Activated CD8-positive, alpha-beta memory T cell treated with anti-CD3 and anti-CD28 coated beads for 36 hours (primary cell): ENCODE measurements around the gene RAD51B. TPM values are rescaled to one million over a fixed set of nuclear protein-coding genes. Genes with fewer than 3 reads are reported as not detected.

ENCODE experiments used
- CTCF ChIA-PET: fragments of 350-600 bp; sonication (Branson Sonifier 250); formaldehyde crosslinking; loops from one replicate; lab custom pipeline; 2021; ENCODE audit warnings: antibody characterized with exemption; lab: Charles Lee
- POLR2A ChIA-PET: fragments of 350-600 bp; sonication (Branson Sonifier 250); formaldehyde crosslinking; loops from one replicate; lab custom pipeline; 2021; ENCODE audit warnings: antibody characterized with exemption; lab: Charles Lee
- total RNA-seq, 2 experiments: library from RNA; stranded (reverse); gene quantifications; one replicate each; pipeline ENCODE4 v1.2.3, GENCODE V29; 2021

RAD51B gene
- total RNA-seq, 2 experiments from 2014 or later = 25.0 to 26.0 TPM

DNA sequence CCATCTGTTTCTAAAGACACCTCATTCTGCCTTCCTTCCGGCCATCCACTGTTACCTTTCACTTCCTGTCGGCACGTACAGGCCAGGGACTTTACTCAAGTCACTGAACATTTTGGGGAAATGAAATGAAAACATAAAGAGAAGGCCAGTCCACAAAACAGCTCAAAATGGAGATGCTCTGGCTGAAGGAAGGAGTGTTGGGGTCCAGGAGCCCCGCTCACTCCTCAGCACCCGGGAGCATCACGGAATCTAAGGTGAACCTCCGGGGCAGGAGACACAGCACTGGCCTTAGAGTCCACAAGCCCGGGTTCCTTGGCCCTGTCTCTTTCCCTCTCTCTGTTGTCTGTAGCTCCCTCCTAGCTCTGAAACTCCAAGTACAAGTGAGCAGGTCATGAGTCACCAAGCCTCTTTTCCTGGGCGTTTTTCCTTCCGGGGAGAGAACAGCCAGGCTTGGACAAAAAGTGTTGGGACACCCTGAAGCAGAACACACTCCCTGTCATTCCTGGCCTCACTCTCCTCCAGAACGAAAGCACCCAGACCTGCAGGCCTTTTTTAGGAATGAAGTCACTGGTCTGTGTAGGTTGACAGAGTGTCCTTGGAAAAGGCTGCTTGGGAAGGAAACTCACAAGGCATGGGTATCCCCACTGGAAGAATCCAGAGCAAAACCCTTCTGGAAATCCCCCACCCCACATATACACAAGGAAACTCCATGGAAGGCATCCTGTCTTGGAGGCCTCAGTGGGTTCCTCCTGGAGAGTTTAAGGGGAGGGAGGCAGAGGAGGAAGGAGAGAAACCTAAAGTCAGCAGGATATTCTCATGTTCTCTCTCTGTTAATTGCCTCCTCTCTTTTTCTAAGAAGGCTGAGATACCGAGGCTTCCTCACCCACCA lies 728.0 kb downstream of the RAD51B start:
- ChIA-PET POLR2A (no interaction called here), CTCF (no interaction called here)

DNA sequence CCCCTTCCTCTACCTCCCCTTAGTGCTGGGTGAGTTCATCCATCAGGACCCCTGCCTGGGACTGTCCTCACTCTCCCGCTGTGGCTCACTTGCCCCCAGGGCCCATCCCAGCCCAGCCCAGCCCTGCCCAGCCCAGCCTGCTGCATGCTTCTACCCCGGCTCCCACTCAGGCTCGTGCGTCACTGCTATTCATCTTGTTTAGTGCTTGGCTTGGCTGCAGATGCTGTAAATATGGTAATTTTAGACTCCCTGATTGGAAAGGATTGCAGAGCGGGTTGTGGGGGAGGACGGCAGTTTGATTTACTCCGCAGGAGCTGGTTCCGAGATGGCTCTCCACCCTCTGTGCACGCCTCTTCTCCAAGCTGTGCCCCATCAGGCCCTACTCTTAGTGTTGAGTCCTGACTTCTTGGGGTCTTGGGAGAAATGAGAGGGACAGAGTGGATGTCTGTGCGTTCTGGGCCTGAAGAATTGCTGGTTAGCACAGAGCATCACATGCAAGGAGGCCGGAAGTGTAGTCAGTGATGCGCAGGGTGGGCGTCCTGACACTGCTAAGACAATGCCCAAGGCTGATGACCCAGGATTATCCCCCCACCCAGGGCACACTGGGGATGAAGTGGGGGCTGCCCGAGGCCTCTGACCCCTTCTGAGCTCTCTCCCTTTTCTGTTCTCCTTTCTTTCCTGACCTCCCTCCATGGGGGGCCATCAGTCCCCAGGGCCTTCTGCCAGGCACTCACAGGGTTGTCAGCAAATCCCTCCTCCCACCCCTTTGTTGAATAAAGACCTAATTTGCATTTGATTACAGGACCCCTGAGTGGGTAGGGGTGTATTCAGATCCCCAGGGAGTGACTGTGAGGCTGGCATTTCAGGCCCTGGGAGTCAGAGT lies 728.9 kb downstream of the RAD51B start:
- POLR2A ChIA-PET = no interaction called here
- CTCF ChIA-PET = no interaction called here

DNA sequence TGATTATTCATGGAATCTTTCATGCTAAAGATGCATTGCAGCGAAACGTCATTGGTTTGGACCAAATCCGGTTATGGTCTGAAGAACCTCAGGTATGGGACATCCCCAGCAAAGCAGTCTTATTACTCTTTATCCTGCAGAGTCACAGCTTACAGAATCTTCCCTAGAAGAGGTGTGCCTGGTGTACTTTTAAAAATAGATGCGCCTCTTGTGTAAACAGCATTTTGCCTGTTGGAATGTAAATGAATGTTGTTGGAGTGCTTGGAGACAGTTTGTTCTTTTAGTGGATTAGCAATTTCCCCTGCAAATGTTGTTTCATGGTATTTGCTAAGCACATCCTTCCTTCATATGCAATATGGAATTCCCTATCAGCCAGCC lies 730.7 kb downstream of the RAD51B start:
- POLR2A ChIA-PET = no interaction called here
- CTCF ChIA-PET = no interaction called here

DNA sequence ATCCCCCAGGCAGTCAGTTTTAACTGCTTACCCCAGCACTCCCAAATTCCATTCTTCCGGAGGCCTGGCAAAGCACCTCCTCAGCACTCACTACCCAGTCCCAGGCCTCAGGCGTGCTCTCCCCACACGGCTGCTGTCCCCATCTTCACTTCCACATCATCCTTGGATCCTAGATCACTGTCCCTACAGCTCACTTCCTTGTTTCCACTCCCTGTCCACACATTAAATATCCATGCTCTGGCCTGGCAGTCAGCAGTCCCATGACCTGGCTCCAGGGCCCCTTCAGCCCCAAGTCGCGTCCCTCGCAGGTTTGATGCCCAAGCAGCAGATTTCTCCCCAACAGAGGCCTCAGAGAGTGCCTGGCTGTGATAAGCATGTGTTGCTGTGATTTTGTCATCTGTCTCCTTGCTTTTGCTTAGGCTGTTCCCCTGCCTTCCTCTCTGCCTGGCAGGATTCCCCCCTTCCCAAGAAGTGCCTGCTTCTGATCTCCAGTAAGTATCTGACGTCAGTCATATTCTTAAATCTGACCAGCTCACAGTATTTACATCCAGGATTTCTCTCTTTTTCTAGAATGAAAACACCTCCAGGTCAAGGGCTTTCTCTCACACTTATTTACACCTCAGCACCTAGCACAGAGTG lies 731.6 kb downstream of the RAD51B start:
- CTCF ChIA-PET = no interaction called here
- POLR2A ChIA-PET = no interaction called here

DNA sequence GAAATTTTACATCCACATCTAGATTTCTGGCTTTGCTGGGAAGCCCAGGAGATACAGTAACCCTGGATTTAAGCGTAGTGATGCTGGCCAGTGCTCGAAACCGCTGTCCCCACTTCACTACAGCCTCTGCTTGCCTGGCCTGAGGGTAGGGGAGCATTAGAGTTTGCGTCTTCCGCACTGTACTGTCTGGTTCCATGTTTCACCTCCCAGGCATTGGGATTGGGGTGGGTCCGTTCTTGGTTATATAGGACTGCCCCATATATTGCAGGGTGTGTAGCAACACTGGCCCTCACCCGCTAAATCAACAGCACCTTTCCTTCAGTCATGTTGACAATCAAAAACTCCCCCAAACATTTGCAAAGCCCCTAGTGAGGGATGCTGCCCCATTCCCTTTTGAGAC lies 732.5 kb downstream of the RAD51B start:
- ChIA-PET POLR2A (no interaction called here), CTCF (no interaction called here)

DNA sequence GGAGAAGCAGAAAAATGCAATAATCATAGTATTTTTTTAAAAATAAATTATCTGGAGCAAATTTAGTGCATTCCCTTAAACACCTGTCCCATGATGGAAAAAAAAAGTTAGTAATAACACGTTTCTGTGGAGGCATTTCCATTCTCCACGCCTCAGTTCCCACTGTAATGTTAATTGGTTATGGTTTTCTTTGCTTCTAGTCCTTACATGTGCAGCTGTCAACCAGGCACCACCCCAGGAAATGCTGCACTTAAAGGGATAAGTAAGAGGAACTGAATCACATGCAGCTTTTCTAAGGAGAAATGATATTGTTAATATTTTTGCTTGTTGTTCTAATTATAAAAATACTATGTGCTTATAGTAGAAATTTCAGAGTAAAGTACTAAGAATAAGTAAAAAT lies 733.0 kb downstream of the RAD51B start:
- ChIA-PET CTCF (no interaction called here), POLR2A (no interaction called here)

DNA sequence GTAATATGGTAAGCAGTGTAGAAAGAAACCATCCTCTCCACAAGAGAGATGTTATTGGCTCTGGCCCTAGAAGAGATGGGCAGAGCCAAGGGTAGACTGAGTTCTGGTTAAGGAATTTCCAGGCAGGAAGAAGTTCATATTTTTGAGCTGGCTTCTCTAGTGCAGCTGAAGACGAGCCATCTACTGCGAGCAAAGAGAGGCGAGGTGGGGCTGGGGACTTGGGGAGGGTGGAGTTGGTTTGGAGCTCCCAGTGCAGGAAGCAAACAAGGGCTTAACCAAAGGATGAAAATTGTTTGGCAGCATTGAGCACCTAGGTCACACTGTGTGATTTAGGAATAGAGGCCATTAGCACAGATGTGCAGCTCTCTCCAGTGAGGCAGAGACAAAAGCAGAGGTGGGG lies 733.7 kb downstream of the RAD51B start:
- POLR2A ChIA-PET = no interaction called here
- CTCF ChIA-PET = no interaction called here

DNA sequence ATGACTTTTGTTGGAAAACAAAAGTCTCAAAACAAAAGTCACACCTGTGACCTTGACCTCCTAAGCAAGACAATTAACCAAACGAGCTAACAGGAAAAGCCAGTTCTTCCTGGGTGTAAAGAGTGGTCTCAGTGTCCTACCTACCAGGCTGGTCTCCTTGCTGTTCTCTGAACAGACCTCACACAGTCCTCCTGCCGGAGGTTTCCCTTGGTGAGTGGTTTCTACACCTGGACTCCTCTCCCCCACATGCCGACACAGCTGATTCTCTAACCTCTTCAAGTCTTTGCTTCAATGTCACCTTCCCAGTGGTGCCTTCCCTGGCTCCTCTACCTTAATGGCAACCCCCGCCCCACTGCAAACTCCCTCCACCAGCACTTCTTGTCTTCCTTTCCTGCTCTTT lies 734.7 kb downstream of the RAD51B start:
- CTCF ChIA-PET = no interaction called here
- POLR2A ChIA-PET = no interaction called here

DNA sequence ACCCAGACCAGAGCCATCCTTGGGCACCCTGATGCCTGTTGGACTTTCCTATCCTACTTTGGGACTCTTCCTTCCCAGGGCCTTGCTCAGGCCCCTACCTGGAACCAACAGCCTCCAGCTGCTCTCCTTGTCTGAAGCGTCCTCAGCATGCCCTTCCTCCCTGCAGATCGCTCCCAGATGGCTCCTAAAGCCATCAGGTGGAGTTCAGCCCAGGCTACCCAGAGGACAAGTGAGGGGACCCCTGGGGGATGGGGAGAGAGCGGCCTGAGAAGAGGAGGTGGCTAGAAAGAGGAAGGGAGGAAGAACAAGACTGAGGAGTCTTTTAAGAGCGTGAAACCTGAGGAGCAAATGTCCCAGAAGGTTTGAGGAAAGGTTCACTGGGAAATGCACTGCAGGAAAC lies 736.7 kb downstream of the RAD51B start:
- ChIA-PET POLR2A (no interaction called here), CTCF (no interaction called here)

DNA sequence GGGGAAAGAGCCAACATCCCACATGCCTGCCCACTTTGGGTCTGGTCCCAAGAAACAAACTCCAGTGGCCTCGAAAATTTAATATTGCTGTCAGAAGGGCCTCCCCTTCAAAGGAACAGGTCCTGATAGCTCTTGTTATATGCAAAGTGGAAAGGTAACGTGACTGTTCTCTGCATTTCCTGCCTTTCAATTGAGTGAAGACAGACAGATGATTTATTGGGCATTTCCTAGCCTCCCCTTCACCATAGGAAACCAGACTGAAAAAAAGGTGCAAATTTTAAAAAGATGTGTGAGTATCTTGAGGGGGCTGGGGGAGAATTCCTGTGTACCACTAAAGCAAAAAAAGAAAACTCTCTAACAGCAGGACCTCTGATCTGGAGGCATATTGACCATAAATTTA lies 738.1 kb downstream of the RAD51B start:
- POLR2A ChIA-PET = no interaction called here
- CTCF ChIA-PET = no interaction called here

DNA sequence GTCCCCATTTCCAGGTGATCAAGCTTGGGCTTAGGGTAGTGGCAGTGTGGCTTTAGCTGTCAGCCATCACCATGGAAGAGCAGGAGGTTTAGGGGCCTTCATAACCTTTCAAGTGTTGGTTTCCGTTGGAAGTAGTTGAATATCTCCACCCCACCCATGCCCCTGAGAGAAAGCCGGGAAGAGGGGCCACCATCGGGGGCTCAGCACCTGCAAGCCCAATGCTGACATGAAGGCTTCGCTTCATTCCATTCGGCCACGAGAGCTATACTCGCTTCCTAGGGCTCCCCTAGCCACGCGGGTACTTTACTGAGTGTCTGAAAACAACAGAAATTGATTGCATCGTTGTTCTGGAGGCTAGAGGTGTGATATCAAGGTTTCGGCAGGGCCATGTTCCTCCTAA lies 738.5 kb downstream of the RAD51B start:
- ChIA-PET POLR2A (no interaction called here), CTCF (no interaction called here)

DNA sequence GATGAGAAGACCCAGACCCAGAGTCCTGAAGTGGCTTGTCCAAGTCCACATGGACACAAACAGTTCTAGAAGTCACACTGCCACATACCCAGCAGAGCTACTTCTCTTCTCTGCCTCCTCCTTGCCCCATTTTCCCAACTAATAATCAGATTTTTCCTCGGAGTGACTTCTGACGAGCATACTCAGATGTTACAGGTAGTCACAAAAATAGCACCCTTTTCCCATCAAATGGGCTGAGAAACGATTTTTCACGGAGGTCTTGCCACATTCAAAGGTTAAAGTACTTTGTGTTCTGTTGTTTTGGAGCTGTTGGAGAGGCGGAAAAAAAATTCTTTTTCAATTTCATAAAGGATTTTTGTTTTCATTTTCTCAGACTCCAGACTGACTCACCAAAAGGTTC lies 740.4 kb downstream of the RAD51B start:
- POLR2A ChIA-PET = no interaction called here
- CTCF ChIA-PET = no interaction called here

DNA sequence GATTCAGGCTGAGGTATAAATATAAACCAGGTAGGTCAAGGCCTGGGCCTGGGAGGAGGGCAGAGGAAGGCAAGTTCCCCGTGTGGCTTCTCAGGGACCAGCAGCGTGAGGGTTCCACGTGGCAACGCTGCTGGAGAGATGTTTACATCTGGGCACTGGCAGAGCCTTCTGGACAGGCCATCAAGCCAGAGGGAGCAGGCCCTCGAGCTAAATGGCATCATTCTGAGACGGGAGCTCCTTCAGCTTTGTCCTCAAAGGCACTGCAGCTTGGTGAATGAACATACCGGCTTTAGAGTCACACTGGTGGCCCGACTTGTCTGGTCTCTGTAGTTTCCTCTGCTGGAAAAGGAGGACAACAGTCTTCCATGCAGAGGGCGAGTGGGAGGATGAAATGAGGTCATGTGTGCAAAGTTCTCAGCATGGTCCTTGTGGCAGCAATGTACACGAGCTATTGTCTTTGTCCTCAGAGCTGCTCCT lies 742.0 kb downstream of the RAD51B start:
- ChIA-PET CTCF (interaction anchor here (1.4 kb wide), 1 partner anchor 10 kb away, joined by 3 read pairs; no protein-coding TSS in a partner anchor), POLR2A (no interaction called here)

DNA sequence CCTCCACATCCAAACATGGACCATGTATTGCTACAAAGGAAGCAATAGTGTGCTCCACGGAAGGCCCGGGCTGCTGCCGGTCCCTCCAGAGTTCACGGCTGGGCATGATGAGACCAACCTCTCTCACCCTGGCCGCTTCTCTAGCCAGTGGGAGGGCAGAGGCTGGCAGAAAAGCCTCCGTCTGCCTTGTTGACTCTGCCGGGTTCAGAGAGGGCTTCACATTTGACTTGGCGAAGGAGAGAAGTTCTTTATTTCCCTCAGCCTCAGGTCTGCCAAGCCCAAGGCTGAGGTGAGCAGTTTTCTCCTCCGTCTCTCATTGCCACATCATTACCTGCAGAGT lies 743.3 kb downstream of the RAD51B start:
- ChIA-PET CTCF (no interaction called here), POLR2A (no interaction called here)

DNA sequence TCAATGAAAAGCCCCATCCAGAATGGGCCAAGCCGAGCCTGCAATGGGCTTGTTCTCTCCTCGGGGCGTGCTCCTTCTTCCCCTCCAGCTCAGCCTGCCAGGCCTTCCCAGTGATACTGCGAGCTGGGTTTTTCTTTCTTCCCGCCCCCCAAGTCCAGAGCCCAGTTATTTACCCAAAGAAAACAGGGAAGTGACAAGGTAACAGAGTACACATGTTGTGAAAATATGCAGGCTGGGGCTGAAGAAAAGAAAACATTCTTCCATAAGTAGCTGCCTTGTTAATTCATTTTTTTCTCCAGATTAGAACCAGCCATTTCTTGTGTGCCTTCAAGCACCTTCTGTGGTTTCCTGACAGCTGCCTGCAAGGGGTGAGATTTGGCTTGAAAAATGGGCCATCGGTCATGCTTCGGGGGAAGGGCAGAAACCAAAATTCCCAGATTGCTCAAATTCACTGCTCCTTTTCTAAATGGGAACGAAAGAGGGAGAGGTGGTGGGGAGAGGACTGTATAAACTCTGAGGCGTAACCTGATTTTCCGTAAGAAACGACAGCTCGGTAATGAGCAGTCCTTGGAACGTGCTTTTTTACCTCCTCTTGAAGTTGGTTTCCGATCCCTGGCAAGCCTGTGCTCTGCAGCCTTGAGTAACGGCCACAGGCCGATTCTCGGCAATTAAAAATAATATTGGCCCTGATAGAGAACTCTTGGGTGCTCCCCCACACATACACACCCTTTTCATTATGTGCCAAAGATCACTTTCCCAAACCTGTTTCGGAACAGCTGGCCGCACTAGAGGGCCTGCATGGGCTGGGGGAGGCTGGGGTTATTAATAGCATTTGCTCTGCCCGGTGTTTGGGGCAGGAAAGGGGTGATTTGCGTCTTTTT lies 743.9 kb downstream of the RAD51B start:
- POLR2A ChIA-PET = no interaction called here
- CTCF ChIA-PET = no interaction called here

DNA sequence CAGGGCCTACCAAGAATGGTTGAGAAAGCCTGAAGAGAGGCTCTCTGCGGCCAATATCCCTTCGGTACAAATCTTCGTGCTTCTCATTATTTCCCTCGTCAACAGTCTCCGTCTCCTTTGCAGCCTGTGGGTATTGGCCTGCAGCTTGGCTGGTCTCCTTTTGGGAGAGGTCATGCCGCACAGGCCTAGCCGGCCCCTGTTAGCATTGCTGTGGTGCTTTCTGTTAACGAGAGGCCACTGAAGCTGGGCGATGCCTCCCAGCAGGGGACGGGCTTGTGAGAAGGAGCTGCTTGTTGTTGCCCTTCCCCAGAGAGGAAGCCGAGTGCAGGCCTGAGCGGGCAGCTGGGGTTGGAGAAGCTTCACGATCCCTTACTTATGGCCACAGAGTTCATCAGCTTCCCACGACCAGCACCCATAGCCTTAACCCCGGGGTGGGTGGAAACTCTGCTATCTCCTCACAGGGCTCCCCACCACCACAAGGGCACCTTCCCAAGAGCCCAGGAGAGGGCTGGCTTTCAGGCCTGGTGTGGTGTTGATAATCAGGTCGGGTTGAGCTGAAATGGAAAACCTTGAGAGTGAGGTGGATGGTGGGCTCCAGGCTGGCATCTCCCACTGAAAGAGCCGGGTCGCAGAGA lies 744.7 kb downstream of the RAD51B start:
- ChIA-PET POLR2A (no interaction called here), CTCF (no interaction called here)

DNA sequence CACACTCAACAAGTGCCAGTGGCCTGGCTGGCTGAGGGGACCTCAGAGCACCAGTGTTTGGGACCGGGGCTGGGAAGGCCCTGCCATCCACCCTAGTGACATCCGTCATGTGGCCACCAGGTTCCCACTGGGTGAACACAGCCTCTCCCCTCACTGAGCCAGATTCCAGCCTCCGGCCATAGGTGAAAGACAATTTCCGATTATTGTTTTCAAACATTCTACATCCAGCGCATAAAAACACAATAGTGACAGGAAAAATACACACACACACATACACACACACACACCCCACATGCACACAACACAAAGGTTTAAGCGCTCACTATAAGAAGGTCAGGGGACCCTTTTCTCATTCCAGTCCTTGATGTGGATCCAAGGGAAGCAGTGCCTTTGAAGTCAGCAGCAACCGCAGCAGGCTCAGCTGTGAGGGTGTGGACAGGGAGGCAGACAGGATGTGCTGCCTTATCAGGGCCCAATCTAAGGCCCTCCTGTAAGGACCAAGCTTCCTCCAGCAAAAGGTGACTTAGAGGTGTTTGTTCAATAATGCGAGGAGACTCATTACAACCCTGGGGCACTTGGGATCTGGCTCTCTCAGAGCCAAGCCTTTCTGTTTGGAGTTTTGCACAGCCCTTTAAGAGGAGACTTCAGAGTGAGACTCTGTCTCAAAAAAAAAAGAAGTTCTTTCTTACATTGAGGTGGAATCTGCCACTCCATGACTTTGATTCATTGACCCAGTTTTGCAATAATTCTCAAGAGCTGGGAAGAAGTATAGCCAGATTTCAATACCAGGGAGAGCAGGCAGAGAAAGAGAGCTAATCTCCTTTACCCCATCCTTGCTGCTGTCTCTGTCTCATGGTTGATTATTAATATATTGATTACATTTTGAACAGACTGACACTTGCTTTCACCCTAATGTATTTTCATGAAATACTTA lies 745.5 kb downstream of the RAD51B start:
- CTCF ChIA-PET = interaction anchor here (0.7 kb wide), 1 partner anchor 10 kb away, joined by 3 read pairs; no protein-coding TSS in a partner anchor

DNA sequence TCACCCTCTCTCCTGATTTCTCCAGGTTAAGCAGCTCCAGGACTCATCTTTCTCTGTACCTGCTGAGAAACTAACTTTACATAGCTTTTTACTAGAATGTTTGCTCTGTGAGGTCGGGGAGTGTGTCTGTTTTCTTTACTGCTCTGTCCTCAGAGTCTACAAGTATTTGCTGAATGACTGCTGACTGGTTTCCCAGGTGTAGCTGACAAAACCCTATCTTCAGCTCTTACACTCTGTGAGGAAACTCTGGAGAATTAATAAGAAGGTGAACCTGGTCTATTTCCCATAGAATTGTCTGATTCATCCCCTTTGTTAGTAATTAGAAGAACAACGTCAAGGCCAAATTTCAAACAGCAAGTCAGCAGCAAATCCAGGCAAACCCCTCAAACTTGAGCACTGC lies 746.5 kb downstream of the RAD51B start:
- CTCF ChIA-PET = no interaction called here
- POLR2A ChIA-PET = no interaction called here

More for the DNA sequence above, 745.5 kb downstream of the RAD51B start:
- POLR2A ChIA-PET = no interaction called here
